CD4-positive, alpha-beta T cell treated with Interleukin-17A for 1 hour (primary cell): ENCODE results near the gene AP1G1.
"Not testable (repeated sequence)": the region's sequence is repeated elsewhere in the genome, so short reads cannot be mapped to it uniquely, and the experiment has no call there.

Source experiments
- DNase-seq: peaks from one replicate; pipeline ENCODE4 v3.0.0-alpha.2; 2020

AP1G1 gene

DNA sequence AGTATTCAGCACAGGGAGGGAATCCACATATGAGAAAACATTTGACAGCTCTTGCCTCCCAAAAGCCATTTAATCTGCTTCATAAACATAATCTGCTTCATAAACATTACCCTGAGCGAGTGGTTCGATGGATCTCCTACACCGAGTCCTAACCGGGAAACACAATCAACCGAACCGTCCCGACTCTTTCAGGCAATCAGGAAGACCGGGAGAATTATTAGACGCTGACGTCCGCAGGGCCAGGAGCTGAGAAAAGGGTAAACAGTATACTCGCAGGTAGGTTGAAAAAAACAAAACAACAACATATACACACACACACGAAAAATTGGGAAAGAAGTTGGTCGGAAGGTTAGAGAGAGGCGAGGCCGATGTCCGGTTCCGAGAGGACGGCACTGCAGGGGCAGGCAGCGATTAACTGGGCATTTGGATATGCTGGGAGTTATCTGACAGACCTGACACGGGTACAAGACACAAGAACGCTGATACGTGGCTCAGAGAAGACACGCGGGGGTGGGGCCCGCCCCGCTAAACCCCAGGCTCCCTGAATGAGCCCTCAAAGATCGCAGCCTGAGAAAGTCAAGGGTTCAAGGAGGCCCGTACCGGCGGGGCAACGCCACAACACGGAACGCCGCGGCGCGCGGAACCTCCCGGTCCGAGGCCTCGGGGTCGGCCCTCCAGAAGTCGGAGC, 585 bp downstream of the AP1G1 start:
- no peak for DNase-seq

- DNase-seq: no peak
Measured at GRCh38 chr16:71803305-71803690, 5.3 kb downstream of the AP1G1 start.

- no peak for DNase-seq
Measured at GRCh38 chr16:71796501-71797097, 12.0 kb downstream of the AP1G1 start.

DNA sequence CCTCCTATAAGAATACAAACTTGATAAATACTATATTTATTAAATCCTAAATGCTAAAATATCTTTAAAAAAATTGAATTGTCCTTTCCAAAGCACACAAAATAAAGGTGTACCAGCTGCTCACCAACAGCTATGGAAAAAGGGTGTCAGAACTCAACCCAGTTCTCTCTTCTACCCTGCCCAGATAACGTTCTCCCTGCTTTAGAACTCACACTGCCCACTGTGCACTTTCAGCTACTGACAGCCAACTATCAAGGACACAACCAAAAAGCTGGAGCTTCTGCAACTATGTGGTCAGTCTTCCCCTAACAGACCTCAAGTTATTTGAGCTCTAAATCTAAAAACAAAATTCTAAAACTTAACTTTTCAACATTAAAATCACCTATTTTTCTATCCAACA, 13.7 kb downstream of the AP1G1 start:
- no peak for DNase-seq

GRCh38 chr16:71794018-71794417, 14.6 kb downstream of the AP1G1 start:
- DNase-seq: no peak

DNA sequence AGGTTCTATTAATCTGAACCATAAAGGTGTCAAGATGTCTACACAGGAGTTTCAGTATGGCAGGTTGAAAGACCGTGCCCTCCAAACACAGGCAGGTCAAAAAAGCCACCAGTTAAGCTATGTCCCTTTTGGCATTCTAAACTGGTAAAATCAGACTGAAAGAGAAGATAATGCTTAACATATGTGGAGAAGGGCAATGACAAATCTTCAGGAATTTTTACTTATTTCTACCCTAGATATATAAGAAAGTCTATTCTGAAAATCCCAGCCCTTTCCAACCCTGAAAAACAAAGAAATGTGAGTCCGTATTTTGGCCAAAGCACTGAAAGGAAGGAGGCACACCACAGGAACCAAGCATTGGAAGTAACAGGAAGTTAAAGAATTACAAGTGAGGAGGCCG, 16.5 kb downstream of the AP1G1 start:
- DNase-seq: no peak

DNA sequence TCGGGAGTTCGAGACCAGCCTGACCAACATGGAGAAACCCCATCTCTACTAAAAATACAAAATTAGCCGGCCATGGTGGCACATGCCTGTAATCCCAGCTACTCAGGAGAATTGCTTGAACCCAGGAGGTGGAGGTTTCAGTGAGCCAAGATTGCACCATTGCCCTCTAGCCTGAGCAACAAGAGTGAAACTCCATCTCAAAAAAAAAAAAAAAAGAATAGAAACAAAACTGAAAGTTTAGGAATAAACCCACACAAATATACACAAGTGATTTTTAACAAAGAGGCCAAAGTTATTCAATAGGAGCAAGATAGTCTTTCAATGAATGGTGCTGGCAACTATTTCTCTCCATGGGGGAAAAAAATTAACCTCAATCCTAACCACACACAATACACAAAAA, 18.3 kb downstream of the AP1G1 start:
- not testable (repeated sequence) for DNase-seq

- no peak for DNase-seq
Measured at GRCh38 chr16:71789136-71789535, 19.5 kb downstream of the AP1G1 start.

GRCh38 chr16:71788578-71788977, 20.1 kb downstream of the AP1G1 start:
- no peak for DNase-seq

DNA sequence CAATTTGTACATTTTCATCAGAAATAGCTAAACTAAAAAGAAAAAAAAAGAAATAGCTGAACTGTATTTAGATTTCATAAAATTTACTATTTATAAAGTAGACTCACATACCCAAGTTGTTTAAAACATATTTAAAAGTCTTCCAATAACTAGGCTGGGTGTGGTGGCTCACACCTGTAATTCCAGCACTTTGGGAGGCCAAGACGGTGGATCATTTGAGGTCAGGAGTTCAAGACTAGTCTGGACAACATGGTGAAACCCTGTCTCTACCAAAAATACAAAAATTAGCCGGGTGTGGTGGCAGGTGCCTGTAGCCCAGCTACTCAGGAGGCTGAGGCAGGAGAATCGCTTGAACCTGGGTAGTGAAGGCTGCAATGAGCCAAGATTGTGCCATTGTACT, 23.5 kb downstream of the AP1G1 start:
- DNase-seq: not testable (repeated sequence)

GRCh38 chr16:71784093-71784492, 24.5 kb downstream of the AP1G1 start:
- no peak for DNase-seq

GRCh38 chr16:71781741-71782140, 26.9 kb downstream of the AP1G1 start:
- no peak for DNase-seq

DNA sequence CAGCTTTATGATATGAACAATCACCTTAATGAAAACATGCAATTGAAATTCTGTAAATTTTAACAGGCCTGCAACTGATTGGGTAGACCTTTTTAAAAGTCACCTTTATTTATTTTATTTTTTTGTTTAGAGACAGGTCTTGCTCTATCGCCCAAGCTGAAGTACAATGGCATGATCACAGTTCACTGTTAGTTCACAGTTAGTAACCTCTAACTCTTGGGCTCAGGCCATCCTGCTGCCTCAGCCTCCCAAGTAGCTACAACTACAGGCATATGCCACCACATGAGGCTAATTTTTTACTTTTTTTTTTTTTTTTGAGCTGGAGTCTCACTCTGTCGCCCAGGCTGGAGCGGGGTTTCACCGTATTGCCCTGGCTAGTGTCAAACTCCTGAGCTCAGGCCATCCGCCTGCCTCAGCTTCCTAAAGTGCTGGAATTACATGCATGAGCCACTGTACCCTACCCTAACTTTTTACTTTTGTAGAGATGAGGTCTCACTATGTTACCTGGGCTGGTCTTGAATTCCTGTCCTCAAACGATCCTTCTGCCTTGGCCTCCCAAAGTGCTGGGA, 28.0 kb downstream of the AP1G1 start:
- no peak for DNase-seq

- no peak for DNase-seq
Measured at GRCh38 chr16:71778780-71779179, 29.9 kb downstream of the AP1G1 start.

DNA sequence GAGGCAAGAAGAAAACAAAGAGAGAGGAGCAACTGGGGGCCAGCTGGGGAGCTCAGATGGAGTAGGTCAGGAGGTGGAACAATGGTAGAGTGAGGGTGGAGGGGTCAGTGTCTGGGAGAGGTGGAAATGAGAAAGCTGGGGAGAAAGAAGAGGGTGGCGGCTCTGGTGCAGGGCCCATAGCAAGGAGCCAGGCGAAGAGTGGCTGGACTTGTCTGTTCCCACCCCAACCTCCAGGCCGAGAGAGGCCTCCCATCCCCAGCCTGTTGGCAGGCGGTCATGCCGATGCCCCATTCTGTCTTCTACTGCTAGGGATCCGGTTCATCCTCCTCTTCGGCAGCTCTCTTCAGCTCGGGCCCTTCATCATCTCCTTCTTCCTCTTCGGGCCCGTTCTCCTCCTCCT, 31.3 kb downstream of the AP1G1 start:
- DNase-seq: no peak

DNA sequence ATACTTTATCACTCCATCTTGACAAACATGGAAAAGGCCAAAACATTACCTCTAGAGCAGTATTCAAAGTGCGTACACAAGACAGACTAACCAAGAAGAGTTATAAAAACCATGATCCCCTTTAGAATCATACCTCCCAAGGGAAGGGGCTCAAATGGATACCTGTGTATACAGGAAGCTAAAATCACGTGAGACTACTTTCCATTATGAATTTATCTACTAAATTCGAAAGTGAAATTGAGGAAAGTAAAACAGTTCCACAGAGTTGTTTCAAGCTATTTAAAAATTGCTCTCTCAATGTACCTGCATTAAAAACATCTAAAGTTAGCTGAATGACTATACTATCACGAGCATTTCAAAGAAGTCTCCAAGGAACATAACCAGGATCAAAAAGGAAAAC, 32.7 kb downstream of the AP1G1 start:
- no peak for DNase-seq

DNA sequence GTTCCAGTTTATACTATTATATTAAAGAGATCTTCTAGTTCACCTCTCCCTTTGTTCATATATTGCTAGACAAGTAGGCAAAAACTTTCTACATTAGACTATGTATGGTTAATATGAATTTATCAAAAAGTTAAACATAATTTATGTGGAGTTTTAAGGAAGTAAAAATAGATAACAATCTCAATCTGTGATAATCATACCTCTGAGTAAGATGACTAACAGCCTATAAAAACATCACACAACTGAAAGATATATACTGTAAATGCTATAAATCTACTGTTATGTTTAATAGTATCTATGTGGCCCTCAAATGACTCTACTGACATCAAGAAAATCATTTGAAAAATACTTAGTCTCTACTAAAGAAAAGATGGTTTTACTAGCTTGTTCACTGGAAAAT, 37.1 kb downstream of the AP1G1 start:
- no peak for DNase-seq

- no peak for DNase-seq
Measured at GRCh38 chr16:71769222-71769621, 39.4 kb downstream of the AP1G1 start.

DNA sequence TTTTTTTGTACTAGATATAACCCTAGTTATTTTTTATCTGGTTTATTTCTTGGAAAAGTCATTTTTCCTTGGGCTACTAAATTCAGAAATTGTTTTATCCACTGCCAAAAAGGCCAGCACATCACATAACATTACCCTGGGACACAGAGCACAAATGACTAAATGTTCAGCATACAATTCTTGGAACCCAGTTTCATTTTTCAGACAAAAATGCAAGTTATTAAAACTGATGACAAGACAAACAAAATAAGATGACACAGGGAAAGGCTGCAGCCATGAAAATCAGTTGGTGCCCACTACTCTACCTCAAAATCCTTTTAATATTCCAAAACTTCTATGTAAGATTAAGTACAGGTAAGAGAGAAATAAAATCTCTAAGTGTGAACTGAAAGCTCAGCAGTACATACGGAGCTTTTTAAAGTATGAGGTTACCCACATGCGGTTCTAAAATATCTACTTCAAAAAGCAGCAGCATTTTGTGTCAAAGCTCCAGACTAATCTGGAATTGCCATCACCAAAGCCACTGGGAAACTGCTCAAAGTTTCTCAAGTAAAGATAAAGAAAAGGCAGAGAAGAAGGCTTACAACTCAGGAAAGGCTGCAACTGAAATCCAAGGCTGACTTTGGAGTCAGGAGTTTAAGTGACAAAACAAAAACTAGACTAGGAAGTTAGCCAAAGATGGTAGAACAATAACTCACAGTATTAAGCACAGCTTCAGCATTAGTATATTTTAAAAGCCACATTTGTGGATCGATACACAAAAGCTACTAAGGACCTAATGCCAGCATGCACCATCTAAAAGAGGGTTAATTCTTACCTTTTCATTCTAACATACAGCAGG, 41.4 kb downstream of the AP1G1 start:
- DNase-seq: no peak

- no peak for DNase-seq
Measured at GRCh38 chr16:71762186-71762585, 46.4 kb downstream of the AP1G1 start.

DNA sequence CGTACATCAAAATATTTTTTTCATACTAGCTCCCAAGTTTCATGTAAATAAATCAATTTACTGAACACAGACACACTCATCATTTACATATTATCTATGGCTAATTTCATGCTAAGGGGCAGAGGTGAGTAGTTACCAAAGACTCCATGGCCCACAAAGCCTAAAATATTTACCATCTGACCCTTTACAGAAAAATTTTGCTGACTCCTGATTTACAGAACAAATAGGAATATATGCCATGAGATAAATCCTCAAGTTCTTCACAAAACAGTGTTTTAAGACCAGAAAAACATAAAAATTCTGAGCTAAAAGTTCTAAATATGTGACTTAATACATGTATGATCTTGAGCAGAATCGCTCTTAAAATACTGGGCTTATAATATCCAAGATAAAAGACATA, 47.5 kb downstream of the AP1G1 start:
- no peak for DNase-seq

- DNase-seq: no peak
Measured at GRCh38 chr16:71758293-71758760, 50.3 kb downstream of the AP1G1 start.

DNA sequence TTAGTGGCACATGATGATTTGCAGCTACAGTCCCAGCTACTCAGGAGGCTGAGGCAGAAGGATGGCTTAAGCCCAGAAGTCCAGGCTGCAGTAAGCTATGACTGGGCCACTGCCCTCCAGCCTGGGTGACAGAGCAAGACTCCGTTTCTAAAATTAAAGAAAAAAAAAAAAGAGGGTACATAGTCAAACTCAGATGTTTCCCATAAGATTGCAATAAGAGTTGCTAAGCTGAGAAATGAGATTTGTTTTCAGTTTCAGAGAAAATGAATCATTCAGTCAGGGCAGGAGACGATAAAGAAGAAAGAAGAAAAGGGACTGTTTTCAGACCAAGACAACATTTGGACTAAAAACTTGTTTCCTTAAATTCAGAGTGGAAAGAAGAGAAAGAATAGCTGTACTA, 54.0 kb downstream of the AP1G1 start:
- DNase-seq: no peak

DNA sequence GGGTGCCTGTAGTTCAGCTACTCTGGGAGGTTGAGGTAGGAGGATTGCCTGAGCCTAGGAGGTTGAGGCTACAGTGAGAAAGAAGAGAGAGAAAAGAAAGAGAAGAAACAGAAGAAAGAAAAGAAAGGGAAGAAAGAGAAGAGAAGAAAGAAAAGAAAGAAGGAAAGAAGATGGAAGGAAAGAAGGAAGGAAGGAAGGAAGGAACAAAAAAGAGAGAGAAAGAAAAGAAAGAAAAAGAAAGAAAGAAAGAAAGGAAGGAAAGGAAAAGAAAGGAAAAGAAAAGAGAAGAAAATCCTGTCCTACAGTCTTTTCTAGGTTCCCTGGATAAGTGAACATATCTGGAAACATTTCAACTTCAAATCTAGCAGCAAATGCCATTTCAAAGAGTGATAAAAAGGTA, 54.5 kb downstream of the AP1G1 start:
- no peak for DNase-seq
